Activated T-helper 2 cell treated with anti-CD3 and anti-CD28 coated beads, Interferon-gamma antibody, Interleukin-2, Interleukin-4, amounts not matched to agents 10 μg/mL and 5 μg/mL and 100 μg/mL, durations not matched to agents 14 hours and 24 hours and 36 hours (primary cell): ENCODE data around the gene EZH2. TPM values are rescaled to one million over a fixed set of nuclear protein-coding genes. Genes with fewer than 3 reads are reported as not detected.

Experiments
- DNase-seq: peaks from one replicate; pipeline ENCODE4 v3.0.0; 2021; ENCODE audit warnings: low spot score
- H3K27ac Mint-ChIP-seq: one replicate; pipeline ENCODE4 v1.8.0; 2021; ENCODE audit warnings: mixed read lengths
- H3K27me3 Mint-ChIP-seq: one replicate; pipeline ENCODE4 v1.8.0; 2021; ENCODE audit warnings: low read depth, mixed read lengths
- H3K36me3 Mint-ChIP-seq: one replicate; pipeline ENCODE4 v1.8.0; 2021; ENCODE audit warnings: low read depth, mixed read lengths
- H3K4me1 Mint-ChIP-seq: one replicate; pipeline ENCODE4 v1.8.0; 2021; ENCODE audit warnings: low read depth, mixed read lengths
- H3K4me3 Mint-ChIP-seq: one replicate; pipeline ENCODE4 v1.8.0; 2021; ENCODE audit warnings: low read depth, mild to moderate bottlenecking, moderate library complexity, mixed read lengths
- H3K9me3 Mint-ChIP-seq: one replicate; pipeline ENCODE4 v1.8.0; 2021; ENCODE audit warnings: mixed read lengths
- intact Hi-C: fragments of 100-400 bp; cut with micrococcal nuclease; formaldehyde crosslinking; loops from one replicate; pipeline ENCODE4 v1.15.1; 2023
- total RNA-seq: library from RNA; stranded (reverse); gene quantifications from 2 replicates; pipeline ENCODE4 v1.2.3, GENCODE V29; 2022

EZH2 gene
- total RNA-seq, 1 donor from 2014 or later: 91.0 TPM

- peak overlapping the region; percentile 71 for H3K4me3 Mint-ChIP-seq
- H3K27me3 Mint-ChIP-seq: no peaks in the 10 kb centered on the region
- peak overlapping the region; percentile 92 for H3K27ac Mint-ChIP-seq
These were observed 30.2 kb upstream of the EZH2 start for GRCh38 chr7:148914208-148914777.

GRCh38 chr7:148912758-148913541 is 28.9 kb upstream of the EZH2 start:
- intact Hi-C loops: loop anchor here (1.0 kb wide), 5 partner anchors 26 to 406 kb away; partner anchors contain the start of gene EZH2
- Mint-ChIP-seq H3K27me3 (no peaks in the 10 kb centered on the region), H3K4me3 (peak overlapping the region; percentile 71), H3K9me3 (no peaks in the 10 kb centered on the region), H3K27ac (peak overlapping the region; percentile 92), H3K4me1 (peaks cover 67% of the 10 kb centered on the region), H3K36me3 (no peaks in the 10 kb centered on the region)
- DNase-seq: peak; percentile 41

More at GRCh38 chr7:148914208-148914777, 30.2 kb upstream of the EZH2 start:
- no peaks in the 10 kb centered on the region for H3K9me3 Mint-ChIP-seq
- peaks cover 2% of the 10 kb centered on the region for H3K36me3 Mint-ChIP-seq
- peaks cover 66% of the 10 kb centered on the region for H3K4me1 Mint-ChIP-seq
- intact Hi-C loops: loop anchor here (1.0 kb wide), 1 partner anchor 12 kb away; no protein-coding TSS in a partner anchor
- peak; percentile 41 for DNase-seq

- Mint-ChIP-seq H3K27ac (peak overlapping the region; percentile 92), H3K4me1 (peaks cover 68% of the 10 kb centered on the region)
These were observed 28.1 kb upstream of the EZH2 start for GRCh38 chr7:148912151-148912550.

GRCh38 chr7:148911626-148912025 is 27.5 kb upstream of the EZH2 start:
- no peaks in the 10 kb centered on the region for H3K9me3 Mint-ChIP-seq
- no peaks in the 10 kb centered on the region for H3K27me3 Mint-ChIP-seq
- no peak for DNase-seq
- no peaks in the 10 kb centered on the region for H3K36me3 Mint-ChIP-seq
- H3K4me1 Mint-ChIP-seq: peaks cover 67% of the 10 kb centered on the region
- intact Hi-C loops: no loop called here
- H3K4me3 Mint-ChIP-seq: no peak overlapping the region
- H3K27ac Mint-ChIP-seq: no peak overlapping the region

More at GRCh38 chr7:148912151-148912550, 28.1 kb upstream of the EZH2 start:
- H3K9me3 Mint-ChIP-seq: no peaks in the 10 kb centered on the region
- no peaks in the 10 kb centered on the region for H3K27me3 Mint-ChIP-seq
- no peak for DNase-seq
- peak overlapping the region; percentile 30 for H3K4me3 Mint-ChIP-seq
- no peaks in the 10 kb centered on the region for H3K36me3 Mint-ChIP-seq
- intact Hi-C loops: no loop called here

- no peak overlapping the region for H3K4me3 Mint-ChIP-seq
- no peak for DNase-seq
- no peaks in the 10 kb centered on the region for H3K36me3 Mint-ChIP-seq
- H3K27ac Mint-ChIP-seq: no peak overlapping the region
- intact Hi-C loops: no loop called here
- H3K9me3 Mint-ChIP-seq: no peaks in the 10 kb centered on the region
- no peaks in the 10 kb centered on the region for H3K27me3 Mint-ChIP-seq
- peaks cover 52% of the 10 kb centered on the region for H3K4me1 Mint-ChIP-seq
These were observed 25.5 kb upstream of the EZH2 start for GRCh38 chr7:148909568-148909967.

GRCh38 chr7:148906707-148907498 is 22.8 kb upstream of the EZH2 start:
- Mint-ChIP-seq H3K27me3 (no peaks in the 10 kb centered on the region), H3K4me3 (no peak overlapping the region), H3K27ac (no peak overlapping the region), H3K36me3 (no peaks in the 10 kb centered on the region), H3K4me1 (peaks cover 36% of the 10 kb centered on the region), H3K9me3 (no peaks in the 10 kb centered on the region)
- intact Hi-C loops: no loop called here
- no peak for DNase-seq

- Mint-ChIP-seq H3K27ac (no peak overlapping the region), H3K27me3 (no peaks in the 10 kb centered on the region), H3K4me3 (no peak overlapping the region), H3K36me3 (no peaks in the 10 kb centered on the region), H3K4me1 (peaks cover 22% of the 10 kb centered on the region), H3K9me3 (no peaks in the 10 kb centered on the region)
- no peak for DNase-seq
- intact Hi-C loops: no loop called here
These were observed 21.1 kb upstream of the EZH2 start for GRCh38 chr7:148905093-148905666.

GRCh38 chr7:148903504-148903903 is 19.4 kb upstream of the EZH2 start:
- intact Hi-C loops: no loop called here
- H3K9me3 Mint-ChIP-seq: no peaks in the 10 kb centered on the region
- no peak overlapping the region for H3K4me3 Mint-ChIP-seq
- no peaks in the 10 kb centered on the region for H3K36me3 Mint-ChIP-seq
- no peak for DNase-seq
- no peak overlapping the region for H3K27ac Mint-ChIP-seq
- peaks cover 15% of the 10 kb centered on the region for H3K4me1 Mint-ChIP-seq
- no peaks in the 10 kb centered on the region for H3K27me3 Mint-ChIP-seq

- Mint-ChIP-seq H3K9me3 (no peaks in the 10 kb centered on the region), H3K4me1 (peaks cover 13% of the 10 kb centered on the region), H3K36me3 (no peaks in the 10 kb centered on the region), H3K27ac (no peak overlapping the region), H3K27me3 (no peaks in the 10 kb centered on the region), H3K4me3 (no peak overlapping the region)
- no peak for DNase-seq
- intact Hi-C loops: no loop called here
These were observed 17.1 kb upstream of the EZH2 start for GRCh38 chr7:148901178-148901577.

- H3K4me1 Mint-ChIP-seq: peaks cover 10% of the 10 kb centered on the region
- no peak overlapping the region for H3K27ac Mint-ChIP-seq
- no peaks in the 10 kb centered on the region for H3K36me3 Mint-ChIP-seq
- intact Hi-C loops: no loop called here
- H3K27me3 Mint-ChIP-seq: no peaks in the 10 kb centered on the region
- no peaks in the 10 kb centered on the region for H3K9me3 Mint-ChIP-seq
- no peak for DNase-seq
- no peak overlapping the region for H3K4me3 Mint-ChIP-seq
These were observed 14.9 kb upstream of the EZH2 start for GRCh38 chr7:148898845-148899484.

- Mint-ChIP-seq H3K27ac (no peak overlapping the region), H3K4me3 (no peak overlapping the region), H3K36me3 (peaks cover 2% of the 10 kb centered on the region), H3K27me3 (no peaks in the 10 kb centered on the region), H3K9me3 (no peaks in the 10 kb centered on the region), H3K4me1 (peaks cover 10% of the 10 kb centered on the region)
- intact Hi-C loops: no loop called here
- DNase-seq: no peak
These were observed 10.5 kb upstream of the EZH2 start for GRCh38 chr7:148894591-148894990.

- no peak overlapping the region for H3K27ac Mint-ChIP-seq
- DNase-seq: no peak
- peaks cover 9% of the 10 kb centered on the region for H3K36me3 Mint-ChIP-seq
- H3K9me3 Mint-ChIP-seq: no peaks in the 10 kb centered on the region
- H3K27me3 Mint-ChIP-seq: no peaks in the 10 kb centered on the region
- intact Hi-C loops: no loop called here
- peaks cover 9% of the 10 kb centered on the region for H3K4me1 Mint-ChIP-seq
- no peak overlapping the region for H3K4me3 Mint-ChIP-seq
These were observed 9.0 kb upstream of the EZH2 start for GRCh38 chr7:148893071-148893470.
